Urinary bladder (tissue), 4 donors: Measurements from ENCODE around the gene MTUS2. TPM values are rescaled to one million over a fixed set of nuclear protein-coding genes. Genes with fewer than 3 reads are reported as not detected.

Source experiments
- DNase-seq: peaks from one replicate; pipeline ENCODE4 v3.0.0-alpha.2; 2015; ENCODE audit errors: extremely low spot score
- H3K27ac ChIP-seq: one replicate; pipeline ENCODE4 v1.5.1; 2013; ENCODE audit warnings: low read depth, mild to moderate bottlenecking, moderate library complexity
- H3K36me3 ChIP-seq: one replicate; pipeline ENCODE4 v1.6.1; 2013; ENCODE audit warnings: mild to moderate bottlenecking, moderate library complexity; ENCODE audit not compliant: insufficient read depth
- H3K4me1 ChIP-seq: one replicate; pipeline ENCODE4 v1.6.1; 2013; ENCODE audit warnings: mild to moderate bottlenecking, moderate library complexity; ENCODE audit not compliant: insufficient read depth
- H3K4me3 ChIP-seq: one replicate; pipeline ENCODE4 v1.5.1; 2013; ENCODE audit warnings: low read depth, low read length
- whole genome bisulfite sequencing: extraction: QIAGEN DNeasy Blood & Tissue Kit; methylation state at CpG from one replicate; pipeline ENCODE4 v1.1.7; 2013; 5-methylcytosine and 5-hydroxymethylcytosine counted together
- polyA plus RNA-seq: library from polyadenylated mRNA; stranded (reverse); fragments of 200-250 nt; gene quantifications from one replicate; pipeline ENCODE4 v1.2.3, GENCODE V29; 2013
- total RNA-seq: library from RNA; depleted of rRNA; stranded (reverse); fragments of >200 nt; gene quantifications from one replicate; pipeline ENCODE4 v1.2.3, GENCODE V29; 2014
- donor health status: healthy with polysubstance abuse.
- donor health status: healthy.

MTUS2 gene
- total RNA-seq = 1.4 TPM
- 0.25 TPM for polyA plus RNA-seq

GRCh38 chr13:28820099-28821051, at the start of gene MTUS2:
MTUS2 (plus strand) TSS chr13:28820339.
- Histone ChIP-seq H3K4me1 (no peaks in the 10 kb centered on the region), H3K27ac (no peak within 1 kb of the TSS), H3K36me3 (no peaks in the 10 kb centered on the region), H3K4me3 (peak within 1 kb of the TSS; percentile 61)
- 1% methylated on average over 89 of the region's 89 CpGs for WGBS
- DNase-seq = no peak

- WGBS = 95% methylated on average over 48 of the region's 48 CpGs
- Histone ChIP-seq H3K4me3 (no peak overlapping the region), H3K4me1 (no peaks in the 10 kb centered on the region), H3K36me3 (no peaks in the 10 kb centered on the region), H3K27ac (no peak overlapping the region)
- DNase-seq = no peak
These were observed 41.6 kb upstream of the MTUS2 start for GRCh38 chr13:28778308-28779215.

GRCh38 chr13:28792992-28793391, 27.1 kb upstream of the MTUS2 start:
- WGBS = 34% methylated on average over 2 of the region's 2 CpGs
- H3K4me1 ChIP-seq = no peaks in the 10 kb centered on the region
- H3K36me3 ChIP-seq = no peaks in the 10 kb centered on the region
- DNase-seq = no peak
- no peak overlapping the region for H3K27ac ChIP-seq
- H3K4me3 ChIP-seq = no peak overlapping the region

- no peak for DNase-seq
- H3K27ac ChIP-seq = no peak overlapping the region
- no peak overlapping the region for H3K4me3 ChIP-seq
- H3K4me1 ChIP-seq = no peaks in the 10 kb centered on the region
- WGBS = 81% methylated on average over 6 of the region's 6 CpGs
- no peaks in the 10 kb centered on the region for H3K36me3 ChIP-seq
These were observed 25.7 kb upstream of the MTUS2 start for GRCh38 chr13:28794396-28794795.

- Histone ChIP-seq H3K4me1 (no peaks in the 10 kb centered on the region), H3K4me3 (no peak overlapping the region), H3K27ac (no peak overlapping the region), H3K36me3 (no peaks in the 10 kb centered on the region)
- DNase-seq = no peak
- 95% methylated on average over 1 of the region's 1 CpG for WGBS
These were observed 23.2 kb upstream of the MTUS2 start for GRCh38 chr13:28796938-28797257.

GRCh38 chr13:28805193-28805819, 14.8 kb upstream of the MTUS2 start:
- no peak for DNase-seq
- Histone ChIP-seq H3K27ac (no peak overlapping the region), H3K4me3 (no peak overlapping the region), H3K36me3 (no peaks in the 10 kb centered on the region), H3K4me1 (no peaks in the 10 kb centered on the region)
- WGBS = 47% methylated on average over 11 of the region's 11 CpGs

GRCh38 chr13:28817204-28817603, 2.9 kb upstream of the MTUS2 start:
- no peak overlapping the region for H3K27ac ChIP-seq
- DNase-seq = no peak
- H3K4me1 ChIP-seq = no peaks in the 10 kb centered on the region
- WGBS = 92% methylated on average over 2 of the region's 2 CpGs
- H3K36me3 ChIP-seq = no peaks in the 10 kb centered on the region
- no peak overlapping the region for H3K4me3 ChIP-seq

- no peaks in the 10 kb centered on the region for H3K36me3 ChIP-seq
- no peaks in the 10 kb centered on the region for H3K4me1 ChIP-seq
- no peak overlapping the region for H3K27ac ChIP-seq
- peak overlapping the region; percentile 61 for H3K4me3 ChIP-seq
- no peak for DNase-seq
- 5% methylated on average over 29 of the region's 29 CpGs for WGBS
These were observed 951 bp upstream of the MTUS2 start for GRCh38 chr13:28819046-28819730.

GRCh38 chr13:28819735-28820098, 422 bp upstream of the MTUS2 start:
- peak overlapping the region; percentile 61 for H3K4me3 ChIP-seq
- no peaks in the 10 kb centered on the region for H3K4me1 ChIP-seq
- under 1% methylated on average over 54 of the region's 55 CpGs for WGBS
- no peak for DNase-seq
- no peak overlapping the region for H3K27ac ChIP-seq
- H3K36me3 ChIP-seq = no peaks in the 10 kb centered on the region

- DNase-seq = no peak
- no peaks in the 10 kb centered on the region for H3K36me3 ChIP-seq
- no peak overlapping the region for H3K27ac ChIP-seq
- H3K4me3 ChIP-seq = no peak overlapping the region
- 85% methylated on average over 5 of the region's 5 CpGs for WGBS
- H3K4me1 ChIP-seq = no peaks in the 10 kb centered on the region
These were observed 2.0 kb downstream of the MTUS2 start for GRCh38 chr13:28822151-28822550.

GRCh38 chr13:28822801-28823200, 2.7 kb downstream of the MTUS2 start:
- Histone ChIP-seq H3K4me3 (no peak overlapping the region), H3K4me1 (no peaks in the 10 kb centered on the region), H3K36me3 (no peaks in the 10 kb centered on the region), H3K27ac (no peak overlapping the region)
- no peak for DNase-seq
- WGBS = 70% methylated on average over 3 of the region's 3 CpGs

GRCh38 chr13:28825379-28825778, 5.2 kb downstream of the MTUS2 start:
- H3K27ac ChIP-seq = no peak overlapping the region
- DNase-seq = no peak
- H3K4me1 ChIP-seq = no peaks in the 10 kb centered on the region
- H3K4me3 ChIP-seq = no peak overlapping the region
- no peaks in the 10 kb centered on the region for H3K36me3 ChIP-seq
- 88% methylated on average over 3 of the region's 3 CpGs for WGBS

GRCh38 chr13:28826368-28826767, 6.2 kb downstream of the MTUS2 start:
- Histone ChIP-seq H3K4me1 (no peaks in the 10 kb centered on the region), H3K27ac (no peak overlapping the region), H3K36me3 (no peaks in the 10 kb centered on the region), H3K4me3 (no peak overlapping the region)
- WGBS = 87% methylated on average over 1 of the region's 1 CpG
- DNase-seq = no peak
